ENCODE measurements around the gene ERCC2.

DNA sequence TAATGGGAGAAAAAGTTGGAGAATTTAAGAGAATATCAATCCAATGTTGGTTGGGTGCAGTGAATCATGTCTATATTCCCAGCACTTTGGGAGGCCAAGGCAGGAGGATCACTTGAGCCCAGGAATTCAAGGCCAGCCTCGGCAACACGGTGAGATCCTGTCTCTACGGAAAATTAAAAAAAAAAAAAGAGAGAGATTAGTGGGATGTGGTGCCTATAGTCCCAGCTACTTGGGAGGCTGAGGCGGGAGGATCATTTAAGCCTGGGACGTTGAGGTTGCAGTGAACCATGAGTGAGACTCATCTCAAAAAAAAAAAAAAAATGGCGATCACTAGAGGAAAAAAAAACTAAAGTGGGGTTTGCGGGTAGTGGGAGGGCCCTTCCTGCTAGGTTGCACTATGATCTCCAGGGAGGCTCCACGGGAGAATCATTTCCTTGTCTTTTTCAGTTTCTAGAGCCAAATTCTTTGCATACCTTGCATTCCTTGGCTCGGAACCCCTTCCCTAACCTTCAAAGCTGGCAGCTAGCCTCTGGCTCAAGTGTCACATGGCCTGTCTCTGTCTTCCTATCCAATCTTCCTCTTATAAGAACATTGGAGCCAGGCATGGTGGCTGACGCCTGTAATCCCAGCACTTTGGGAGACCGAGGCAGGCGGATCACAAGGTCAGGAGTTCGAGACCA, 5.8 kb upstream of the ERCC2 start:
- no peak for TF ChIP-seq CTCF (conservative IDR thresholded peaks at IDR 0.05; ENCODE audit: low read depth, low read length)
- TF ChIP-seq EZH2 (IDR thresholded peaks at IDR 0.05; ENCODE audit: borderline replicate concordance, low read depth, low read length, poor library complexity, severe bottlenecking), result no peak

Data from A673 (cell line).